GM21367 (cell line): ENCODE results near the gene UBTD1.
"Not testable (repeated sequence)": the region's sequence is repeated elsewhere in the genome, so short reads cannot be mapped to it uniquely, and the experiment has no call there.

Experiments used
- ATAC-seq: cut with Tn5 transposase; IDR thresholded peaks from one replicate; pipeline ENCODE4 v1.9.1; 2021; ENCODE audit not compliant: unreplicated experiment

Gene UBTD1

GRCh38 chr10:97537186-97537869, 38.6 kb downstream of the UBTD1 start:
- ATAC-seq: no peak

GRCh38 chr10:97538411-97538810, 39.7 kb downstream of the UBTD1 start:
- no peak for ATAC-seq

GRCh38 chr10:97538839-97539238, 40.1 kb downstream of the UBTD1 start:
- no peak for ATAC-seq

GRCh38 chr10:97539523-97540200, 40.9 kb downstream of the UBTD1 start:
- no peak for ATAC-seq

- ATAC-seq: no peak
These were observed 42.2 kb downstream of the UBTD1 start for GRCh38 chr10:97540669-97541500.

- no peak for ATAC-seq
These were observed 43.7 kb downstream of the UBTD1 start for GRCh38 chr10:97542169-97543024.

- ATAC-seq: no peak
These were observed 44.4 kb downstream of the UBTD1 start for GRCh38 chr10:97543025-97543546.

GRCh38 chr10:97546456-97547270, 47.9 kb downstream of the UBTD1 start:
- no peak for ATAC-seq

GRCh38 chr10:97547271-97547600, 48.5 kb downstream of the UBTD1 start:
- ATAC-seq: no peak

- no peak for ATAC-seq
These were observed 49.2 kb downstream of the UBTD1 start for GRCh38 chr10:97547962-97548361.

GRCh38 chr10:97548828-97549455, 50.2 kb downstream of the UBTD1 start:
- ATAC-seq: no peak

- ATAC-seq: no peak
These were observed 51.0 kb downstream of the UBTD1 start for GRCh38 chr10:97549587-97550322.

- ATAC-seq: no peak
These were observed 51.8 kb downstream of the UBTD1 start for GRCh38 chr10:97550336-97551149.

GRCh38 chr10:97551271-97551670, 52.5 kb downstream of the UBTD1 start:
- ATAC-seq: no peak

- ATAC-seq: no peak
These were observed 54.9 kb downstream of the UBTD1 start for GRCh38 chr10:97553575-97554031.

GRCh38 chr10:97554336-97554735, 55.6 kb downstream of the UBTD1 start:
- not testable (repeated sequence) for ATAC-seq

- not testable (repeated sequence) for ATAC-seq
These were observed 56.8 kb downstream of the UBTD1 start for GRCh38 chr10:97555541-97555940.
